WI38 (cell line): Measurements from ENCODE around the gene CDC42EP4.

Experiments
- H3K4me3 ChIP-seq: 2 replicates; pipeline ENCODE4 v1.5.1; 2011; ENCODE audit warnings: low read depth, mild to moderate bottlenecking, control low read depth, low read length
- CTCF ChIP-seq: IDR thresholded peaks from 2 replicates; pipeline ENCODE4 v1.5.1; 2012; ENCODE audit warnings: low read depth, mild to moderate bottlenecking, control low read depth, low read length

CDC42EP4 gene

GRCh38 chr17:73349138-73349537 lies 37.3 kb upstream of the CDC42EP4 start:
- no peak overlapping the region for H3K4me3 ChIP-seq
- TF ChIP-seq CTCF: no peak

GRCh38 chr17:73348829-73349095 lies 37.0 kb upstream of the CDC42EP4 start:
- H3K4me3 ChIP-seq: no peak overlapping the region
- no peak for TF ChIP-seq CTCF

DNA sequence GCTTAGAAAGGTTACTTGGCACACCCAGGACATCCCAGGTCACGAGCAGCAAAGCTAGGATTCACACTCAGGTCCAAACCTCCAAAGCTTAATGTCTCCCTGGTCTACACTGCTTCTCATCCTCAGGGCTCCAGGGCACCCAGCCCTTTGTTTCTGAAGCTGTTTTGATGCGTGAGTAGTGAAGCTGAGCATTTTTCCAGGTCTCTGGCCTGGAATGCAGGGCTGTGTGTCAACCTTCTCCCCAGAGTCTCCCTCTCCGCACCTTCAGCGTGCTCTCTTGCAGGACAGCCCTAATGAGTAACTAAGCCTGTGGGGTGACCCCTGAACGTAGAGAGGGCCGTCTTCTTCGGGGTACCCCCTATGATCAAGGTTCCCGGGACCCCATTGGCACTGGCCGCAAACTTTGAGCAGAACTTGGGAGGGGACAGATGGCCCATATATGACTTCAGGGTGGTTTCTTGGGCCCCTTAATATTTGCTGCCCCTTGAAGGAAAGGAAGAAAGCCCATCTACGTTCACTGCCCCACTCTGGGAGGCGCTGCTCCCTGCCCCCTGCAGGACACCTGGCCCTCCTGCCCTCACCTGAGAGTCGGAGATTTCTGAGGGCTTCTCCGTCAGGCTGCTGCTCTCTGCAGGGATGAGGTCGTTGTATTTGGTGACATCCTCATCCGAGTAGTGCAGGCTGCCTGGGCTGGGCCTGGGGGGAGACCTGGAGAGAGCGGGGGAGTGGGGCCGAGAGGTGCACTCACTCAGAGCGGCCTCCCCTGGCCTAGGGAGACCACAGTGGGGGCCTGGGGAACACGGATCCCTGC lies 36.4 kb upstream of the CDC42EP4 start:
- no peak for TF ChIP-seq CTCF
- no peak overlapping the region for H3K4me3 ChIP-seq

- no peak for TF ChIP-seq CTCF
Observed at GRCh38 chr17:73347351-73347750, 35.5 kb upstream of the CDC42EP4 start.

DNA sequence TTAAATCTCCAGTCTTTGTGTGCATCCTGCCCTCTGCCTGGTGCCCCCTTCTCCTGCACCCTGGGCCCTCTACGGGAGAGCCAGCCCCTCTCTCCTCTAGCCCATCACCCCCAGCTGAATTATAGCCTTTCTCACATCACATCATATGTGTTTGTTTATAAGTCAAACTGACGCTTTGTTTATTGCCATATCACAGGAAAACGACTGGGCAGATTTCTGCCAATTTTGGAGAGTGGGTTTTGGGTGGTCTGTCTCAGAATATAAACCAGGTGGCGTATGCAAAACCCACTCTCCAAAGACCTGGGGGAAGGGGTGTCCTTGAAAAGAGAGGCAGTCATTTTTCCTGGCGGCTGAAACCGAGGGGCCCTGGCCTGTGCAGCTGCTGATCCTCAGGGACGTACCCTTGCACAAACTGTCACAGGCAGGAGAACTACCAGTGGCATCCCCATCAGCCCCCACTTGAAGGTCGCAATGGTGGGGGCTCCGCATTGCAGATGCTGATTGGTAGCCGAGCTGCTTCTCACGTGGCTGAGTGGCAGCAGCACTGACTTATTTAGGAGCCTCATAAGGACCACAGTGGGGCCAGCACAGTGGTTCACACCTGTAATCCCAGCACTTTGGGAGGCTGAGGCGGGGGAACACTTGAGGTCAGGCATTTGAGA lies 34.8 kb upstream of the CDC42EP4 start:
- no peak for TF ChIP-seq CTCF

More at GRCh38 chr17:73347351-73347750, 35.5 kb upstream of the CDC42EP4 start:
- no peak overlapping the region for H3K4me3 ChIP-seq

GRCh38 chr17:73343739-73344454 lies 32.1 kb upstream of the CDC42EP4 start:
- TF ChIP-seq CTCF: no peak

More for the DNA sequence above, 34.8 kb upstream of the CDC42EP4 start:
- H3K4me3 ChIP-seq: no peak overlapping the region

More at GRCh38 chr17:73343739-73344454, 32.1 kb upstream of the CDC42EP4 start:
- peak overlapping the region; percentile 40; the same call in 1 of the 2 replicates for H3K4me3 ChIP-seq
